ENCODE measurements around the gene PCYT2.
A peak's percentile ranks its signal among the peaks of the same experiment; 100 is the strongest.

PCYT2 gene

DNA sequence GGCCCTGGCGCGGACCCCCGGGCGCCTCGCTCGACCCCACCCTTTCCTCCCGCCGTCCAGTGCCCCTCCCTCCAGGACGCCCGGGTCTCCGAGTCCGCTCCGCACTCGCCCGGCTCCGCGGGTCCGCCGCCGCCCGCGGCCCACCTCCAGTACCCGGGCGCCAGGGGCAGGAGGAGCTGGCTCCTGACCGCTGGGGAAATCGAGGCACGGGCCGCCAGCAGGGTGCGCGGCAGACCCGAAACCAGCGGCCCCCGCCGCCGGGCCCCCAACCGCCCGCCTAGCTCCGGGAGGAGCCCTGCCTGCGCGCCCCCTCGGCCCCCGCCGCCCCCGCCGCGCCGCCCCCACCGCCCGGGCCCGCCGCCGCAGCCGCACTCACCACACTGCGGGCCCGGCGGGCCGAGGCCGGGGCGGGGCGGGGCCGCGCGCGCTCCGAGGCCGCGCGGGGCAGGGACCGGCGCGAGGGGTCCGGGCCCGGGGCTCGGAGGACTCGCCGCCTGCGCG is 16.0 kb upstream of the PCYT2 start:
- Histone ChIP-seq H3K4me3 (ENCODE audit: low read depth in 1 of 2, low read length in 1 of 2) (peak overlapping the region; percentile 83 to 88), H3K27me3 (peaks cover 44% of the 10 kb centered on the region), H3K9me3 (no peaks in the 10 kb centered on the region), H3K27ac (peak overlapping the region; percentile 95), H3K36me3 (no peaks in the 10 kb centered on the region), H3K4me1 (ENCODE audit: control insufficient read depth in 1 of 2, insufficient read depth in 1 of 2, low read depth in 1 of 2, low read length in 1 of 2) (peaks cover 58 to 60% of the 10 kb centered on the region in 2 experiments)
- TF ChIP-seq, protein P1, sequence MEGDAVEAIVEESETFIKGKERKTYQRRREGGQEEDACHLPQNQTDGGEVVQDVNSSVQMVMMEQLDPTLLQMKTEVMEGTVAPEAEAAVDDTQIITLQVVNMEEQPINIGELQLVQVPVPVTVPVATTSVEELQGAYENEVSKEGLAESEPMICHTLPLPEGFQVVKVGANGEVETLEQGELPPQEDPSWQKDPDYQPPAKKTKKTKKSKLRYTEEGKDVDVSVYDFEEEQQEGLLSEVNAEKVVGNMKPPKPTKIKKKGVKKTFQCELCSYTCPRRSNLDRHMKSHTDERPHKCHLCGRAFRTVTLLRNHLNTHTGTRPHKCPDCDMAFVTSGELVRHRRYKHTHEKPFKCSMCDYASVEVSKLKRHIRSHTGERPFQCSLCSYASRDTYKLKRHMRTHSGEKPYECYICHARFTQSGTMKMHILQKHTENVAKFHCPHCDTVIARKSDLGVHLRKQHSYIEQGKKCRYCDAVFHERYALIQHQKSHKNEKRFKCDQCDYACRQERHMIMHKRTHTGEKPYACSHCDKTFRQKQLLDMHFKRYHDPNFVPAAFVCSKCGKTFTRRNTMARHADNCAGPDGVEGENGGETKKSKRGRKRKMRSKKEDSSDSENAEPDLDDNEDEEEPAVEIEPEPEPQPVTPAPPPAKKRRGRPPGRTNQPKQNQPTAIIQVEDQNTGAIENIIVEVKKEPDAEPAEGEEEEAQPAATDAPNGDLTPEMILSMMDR (IDR thresholded peaks at IDR 0.05), result no peak

DNA sequence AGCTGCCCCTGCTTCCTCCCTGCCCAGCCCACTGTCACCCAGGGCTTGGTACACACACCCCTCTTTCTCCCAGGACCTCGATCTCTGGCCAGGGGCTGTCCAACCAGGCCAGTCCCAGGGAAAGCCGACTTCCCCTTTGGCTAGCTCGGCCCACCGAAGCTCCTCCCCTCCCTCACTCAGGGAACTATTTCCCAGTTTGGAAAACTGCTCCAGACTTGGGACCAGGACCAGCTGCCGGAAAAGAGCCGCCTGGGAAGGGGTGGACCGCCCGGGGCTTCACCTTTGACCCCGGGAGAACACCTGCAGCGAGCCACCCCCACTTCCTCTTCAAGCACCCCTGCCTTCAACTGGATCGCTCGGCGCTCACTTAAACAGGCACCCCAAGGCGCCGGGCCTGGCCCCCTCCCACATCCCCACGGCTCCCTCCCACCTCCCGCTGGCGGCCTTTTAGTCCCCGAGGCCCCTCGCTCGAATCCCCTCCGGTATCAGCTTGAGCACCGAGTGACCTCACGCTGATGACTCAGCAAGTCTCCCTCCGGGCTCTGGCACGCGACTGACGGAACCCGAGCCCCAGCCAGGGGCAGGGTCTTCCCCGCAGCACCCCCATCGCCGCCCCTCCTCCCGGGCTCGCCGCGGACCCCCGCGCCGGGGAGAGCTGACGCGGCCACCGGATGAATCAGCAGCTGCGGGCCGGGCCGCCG is 15.4 kb upstream of the PCYT2 start:
- TF ChIP-seq, protein P1 (IDR thresholded peaks at IDR 0.05), result no peak
- Histone ChIP-seq H3K4me3 (ENCODE audit: low read depth in 1 of 2, low read length in 1 of 2) (peak overlapping the region; percentile 83 to 88), H3K27me3 (peaks cover 38% of the 10 kb centered on the region), H3K36me3 (no peaks in the 10 kb centered on the region), H3K27ac (peak overlapping the region; percentile 95), H3K4me1 (ENCODE audit: control insufficient read depth in 1 of 2, insufficient read depth in 1 of 2, low read depth in 1 of 2, low read length in 1 of 2) (peaks cover 64 to 66% of the 10 kb centered on the region in 2 experiments), H3K9me3 (no peaks in the 10 kb centered on the region)

DNA sequence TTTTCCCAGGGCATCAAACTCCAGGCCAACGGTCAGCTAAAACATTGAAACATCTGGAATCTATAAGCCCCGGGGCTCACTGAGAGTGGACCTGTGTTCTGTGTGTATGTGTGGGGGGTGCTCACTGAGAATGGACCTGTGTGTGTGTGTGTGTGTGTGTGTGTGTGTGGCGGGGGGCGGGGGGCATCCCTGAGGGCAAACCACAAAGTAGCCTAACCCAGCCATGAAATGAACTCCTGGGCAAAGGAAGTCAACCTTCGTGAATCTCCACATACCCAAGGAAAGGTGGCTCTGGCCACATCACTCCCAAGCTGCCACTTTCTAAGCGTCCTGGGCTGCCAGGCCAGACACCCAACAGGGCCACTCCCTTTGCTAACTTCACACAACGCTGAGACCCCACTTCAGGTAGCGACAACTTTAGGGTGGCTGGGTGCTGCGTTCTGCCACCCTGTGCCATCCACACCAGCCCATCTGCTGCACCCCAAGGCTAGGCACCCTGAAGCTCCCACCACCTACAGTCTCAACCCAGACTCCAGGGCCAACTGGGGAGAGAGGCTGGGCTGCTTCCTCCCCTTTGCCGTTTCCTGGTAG is 14.8 kb upstream of the PCYT2 start:
- Histone ChIP-seq H3K4me1 (ENCODE audit: control insufficient read depth in 1 of 2, insufficient read depth in 1 of 2, low read depth in 1 of 2, low read length in 1 of 2) (peaks cover 71 to 72% of the 10 kb centered on the region in 2 experiments), H3K9me3 (no peaks in the 10 kb centered on the region), H3K4me3 (ENCODE audit: low read depth in 1 of 2, low read length in 1 of 2) (peak overlapping the region; percentile 83 to 88), H3K36me3 (no peaks in the 10 kb centered on the region), H3K27ac (peak overlapping the region; percentile 95), H3K27me3 (peaks cover 32% of the 10 kb centered on the region)
- TF ChIP-seq, protein P1 (IDR thresholded peaks at IDR 0.05), result no peak

DNA sequence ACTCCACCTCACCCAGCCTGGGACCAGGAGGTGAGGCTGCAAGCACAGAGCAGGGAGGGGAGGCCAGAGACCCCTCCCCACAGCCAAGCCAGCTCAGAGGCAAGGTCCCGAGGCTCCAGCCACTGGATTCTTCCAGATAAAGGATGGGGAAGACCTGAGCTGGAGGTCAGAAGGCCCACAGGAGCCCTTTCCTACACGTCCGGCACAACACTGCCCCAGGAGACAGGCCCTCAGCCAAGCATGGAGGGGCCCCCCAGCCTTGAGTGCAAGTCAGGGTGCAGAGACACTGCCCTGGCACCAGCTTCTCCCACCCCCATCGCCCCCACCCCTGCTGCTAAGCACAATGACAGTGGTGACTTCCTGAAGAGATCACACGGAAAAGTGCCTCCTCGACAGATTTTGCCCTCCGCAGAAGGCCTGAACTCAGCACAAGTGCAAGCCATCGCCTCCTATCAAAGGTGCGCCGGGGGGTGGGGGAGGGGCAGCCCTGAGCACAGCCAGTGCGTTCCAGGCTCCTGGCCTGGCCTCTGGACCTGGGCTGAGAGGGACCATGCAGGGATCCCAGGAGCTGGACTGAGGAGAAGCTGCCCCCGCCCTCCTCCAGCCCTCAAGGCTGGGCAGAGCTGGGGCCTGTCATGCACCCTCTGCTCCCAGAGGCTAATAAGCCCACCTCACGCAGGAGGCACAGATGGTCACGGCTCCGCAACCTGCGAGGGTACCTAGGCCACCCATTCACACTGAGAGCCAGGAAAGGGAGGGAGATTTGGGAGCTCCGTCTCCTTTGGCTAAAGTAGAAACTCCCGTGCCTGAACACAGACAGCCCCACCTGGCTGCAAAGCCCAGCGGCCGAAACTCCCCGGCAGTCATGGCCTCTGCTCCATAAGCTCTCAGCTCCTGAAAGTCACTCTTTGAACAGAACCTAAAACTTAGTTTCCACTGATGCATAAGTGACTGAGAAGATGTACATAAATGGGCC is 13.6 kb upstream of the PCYT2 start:
- peak overlapping the region; percentile 95 for H3K27ac ChIP-seq
- no peaks in the 10 kb centered on the region for H3K9me3 ChIP-seq
- H3K4me1 ChIP-seq (ENCODE audit: control insufficient read depth in 1 of 2, insufficient read depth in 1 of 2, low read depth in 1 of 2, low read length in 1 of 2), result peaks cover 82 to 83% of the 10 kb centered on the region in 2 experiments
- TF ChIP-seq, protein P1 (IDR thresholded peaks at IDR 0.05), result no peak
- H3K36me3 ChIP-seq, result no peaks in the 10 kb centered on the region
- H3K4me3 ChIP-seq (ENCODE audit: low read depth in 1 of 2, low read length in 1 of 2), result peak overlapping the region; percentile 83 to 88
- H3K27me3 ChIP-seq, result peaks cover 21% of the 10 kb centered on the region
